Measurements from ENCODE around the gene TOP3B. TPM values are rescaled to one million over a fixed set of nuclear protein-coding genes. Genes with fewer than 3 reads are reported as not detected.

TOP3B gene
- polyA plus RNA-seq, 3 donors = 9.0 to 31.9 (median 9.5) TPM

GRCh38 chr22:22022255-22022840 is 39.8 kb upstream of the TOP3B start:
- no peaks in the 10 kb centered on the region for H3K9me3 ChIP-seq (replicated peaks in 1 of 2; ENCODE audit: control insufficient read depth in 1 of 2, insufficient read depth in 1 of 2, low read length in 2 of 2)
- peak overlapping the region; percentile 38 for H2AFZ ChIP-seq (ENCODE audit: insufficient read depth, low read depth, low read length, poor library complexity, severe bottlenecking)
- TF ChIP-seq CTCF (IDR thresholded peaks at IDR 0.05) = no peak
- 25% methylated on average over 1 of the region's 5 CpGs for WGBS (ENCODE audit: insufficient coverage)
- no peak overlapping the region for H3K9ac ChIP-seq (ENCODE audit: insufficient read depth, low read length, poor library complexity, severe bottlenecking)
- H4K20me1 ChIP-seq (ENCODE audit: insufficient read depth, low read length) = no peaks in the 10 kb centered on the region
- intact Hi-C loops (cut with micrococcal nuclease) = no loop called here
- H3K36me3 ChIP-seq (replicated peaks in 1 of 2; ENCODE audit: control insufficient read depth in 1 of 2, insufficient read depth in 2 of 2, low read length in 2 of 2) = no peaks in the 10 kb centered on the region
- Mint-ChIP-seq H3K27ac (no peak overlapping the region), H3K4me1 (peaks cover 13% of the 10 kb centered on the region), H3K4me3 (no peak overlapping the region), H3K27me3 (ENCODE audit: low read depth in 3 of 3) (peaks cover 0 to 2% (median 1%) of the 10 kb centered on the region in 3 donors), H3K9me3 (peaks cover 0 to 1% (median 0%) of the 10 kb centered on the region in 7 donors), H3K36me3 (no peaks in the 10 kb centered on the region)
- H3K27ac ChIP-seq (ENCODE audit: low read depth in 1 of 2, low read length in 2 of 2) = no peak overlapping the region
- no peak overlapping the region for H3K4me2 ChIP-seq (replicated peaks; ENCODE audit: extremely low read depth, low read length, poor library complexity, severe bottlenecking)
- DNase-seq = no peak
- no peaks in the 10 kb centered on the region for H3K79me2 ChIP-seq (ENCODE audit: insufficient read depth, low read length)
- H3K4me1 ChIP-seq (ENCODE audit: control insufficient read depth in 1 of 2, insufficient read depth in 2 of 2, low read length in 2 of 2) = peaks cover 3 to 8% of the 10 kb centered on the region in 2 donors
- H3K4me3 ChIP-seq (replicated peaks in 1 of 3; ENCODE audit: low read depth in 2 of 3, low read length in 3 of 3) = no peak overlapping the region
- no peaks in the 10 kb centered on the region for H3K27me3 ChIP-seq (ENCODE audit: control insufficient read depth in 2 of 2, insufficient read depth in 2 of 2, low read length in 2 of 2)

- Histone ChIP-seq H3K79me2 (ENCODE audit: insufficient read depth, low read length) (no peaks in the 10 kb centered on the region), H3K4me2 (replicated peaks; ENCODE audit: extremely low read depth, low read length, poor library complexity, severe bottlenecking) (no peak overlapping the region), H3K36me3 (replicated peaks in 1 of 2; ENCODE audit: control insufficient read depth in 1 of 2, insufficient read depth in 2 of 2, low read length in 2 of 2) (no peaks in the 10 kb centered on the region), H3K9ac (ENCODE audit: insufficient read depth, low read length, poor library complexity, severe bottlenecking) (no peak overlapping the region), H4K20me1 (ENCODE audit: insufficient read depth, low read length) (no peaks in the 10 kb centered on the region), H3K4me3 (replicated peaks in 1 of 3; ENCODE audit: low read depth in 2 of 3, low read length in 3 of 3) (no peak overlapping the region), H3K27ac (ENCODE audit: low read depth in 1 of 2, low read length in 2 of 2) (no peak overlapping the region), H3K9me3 (replicated peaks in 1 of 2; ENCODE audit: control insufficient read depth in 1 of 2, insufficient read depth in 1 of 2, low read length in 2 of 2) (no peaks in the 10 kb centered on the region), H3K27me3 (ENCODE audit: control insufficient read depth in 2 of 2, insufficient read depth in 2 of 2, low read length in 2 of 2) (no peaks in the 10 kb centered on the region), H2AFZ (ENCODE audit: insufficient read depth, low read depth, low read length, poor library complexity, severe bottlenecking) (no peak overlapping the region), H3K4me1 (ENCODE audit: control insufficient read depth in 1 of 2, insufficient read depth in 2 of 2, low read length in 2 of 2) (peaks cover under 1 to 4% of the 10 kb centered on the region in 2 donors)
- Mint-ChIP-seq H3K4me1 (peaks cover 8% of the 10 kb centered on the region), H3K9me3 (peaks cover 0 to 1% (median 0%) of the 10 kb centered on the region in 7 donors), H3K27me3 (ENCODE audit: low read depth in 3 of 3) (peaks cover 0 to 2% (median 0%) of the 10 kb centered on the region in 3 donors), H3K36me3 (no peaks in the 10 kb centered on the region), H3K4me3 (no peak overlapping the region), H3K27ac (peak overlapping the region in 1 of 7 donors; percentile 26)
- DNase-seq = no peak
- intact Hi-C loops (cut with micrococcal nuclease) = no loop called here
- WGBS (ENCODE audit: insufficient coverage) = no CpG with 5 or more reads among the region's 1 CpG
- no peak for TF ChIP-seq CTCF (IDR thresholded peaks at IDR 0.05)
Observed at GRCh38 chr22:22021162-22021750, 38.7 kb upstream of the TOP3B start.
